ENCODE data around the gene C12orf57. TPM values are rescaled to one million over a fixed set of nuclear protein-coding genes. Genes with fewer than 3 reads are reported as not detected.

Gene C12orf57
- total and polyA plus RNA-seq, 2 of the 8 experiments (the other 6 are each of a cell fraction or from before 2014, with no cell fraction given) = 174 to 993 TPM

DNA sequence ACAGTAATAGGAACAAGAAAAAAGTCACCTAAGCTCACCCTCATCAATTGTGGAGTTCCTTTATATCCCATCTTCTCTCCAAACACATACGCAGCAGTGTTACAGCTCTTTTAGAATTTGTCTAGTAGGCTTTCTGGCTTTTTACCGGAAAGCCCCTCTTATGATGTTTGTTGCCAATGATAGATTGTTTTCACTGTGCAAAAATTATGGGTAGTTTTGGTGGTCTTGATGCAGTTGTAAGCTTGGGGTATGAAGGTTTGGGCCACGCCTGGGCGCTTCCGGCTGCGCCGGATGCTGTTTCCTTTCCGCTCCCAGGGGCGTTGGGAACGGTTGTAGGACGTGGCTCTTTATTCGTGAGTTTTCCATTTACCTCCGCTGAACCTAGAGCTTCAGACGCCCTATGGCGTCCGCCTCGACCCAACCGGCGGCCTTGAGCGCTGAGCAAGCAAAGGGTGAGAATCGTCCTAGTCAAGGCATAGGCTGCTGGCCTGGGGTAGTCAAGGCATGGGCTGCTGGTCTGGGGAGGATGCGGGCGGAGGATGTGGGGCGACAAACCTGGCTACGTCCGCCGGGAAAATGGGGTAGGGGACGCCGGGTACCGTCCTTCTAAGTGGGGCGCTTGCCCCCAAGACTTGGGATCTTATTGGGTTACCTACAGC lies at the start of gene C12orf57, which contains the start of gene RNU7-1 (continued):
- TF ChIP-seq TCF12 (IDR thresholded peaks at IDR 0.05; ENCODE audit: low read depth, low read length) (0 out of 2 replicates have a peak, but pooled peaks have one; percentile 49), RAD21 (IDR thresholded peaks at IDR 0.05 in 1 of 2, conservative IDR thresholded peaks at IDR 0.05 in 1 of 2; ENCODE audit: low read depth in 2 of 2, low read length in 2 of 2) (no peak)

Measured in H1 (cell line).